GM12891 (cell line): ENCODE measurements around the gene SCP2D1.

Experiments used
- POLR2A ChIP-seq: IDR thresholded peaks from 2 replicates; pipeline ENCODE4 v1.6.1; 2011; ENCODE audit warnings: low read depth, low read length, control low read depth
- POLR2AphosphoS5 ChIP-seq: IDR thresholded peaks from 2 replicates; pipeline ENCODE4 v1.6.1; 2011; ENCODE audit warnings: low read depth, low read length, control low read depth
- SPI1 ChIP-seq: IDR thresholded peaks from 2 replicates; pipeline ENCODE4 v1.6.1; 2011; ENCODE audit warnings: low read depth, low read length, control low read depth
- TAF1 ChIP-seq: IDR thresholded peaks from 2 replicates; pipeline ENCODE4 v1.6.1; 2011; ENCODE audit warnings: low read depth, low read length, control low read depth

GRCh38 chr20:18835466-18836256 is 22.1 kb downstream of the SCP2D1 start:
- TF ChIP-seq POLR2AphosphoS5 = no peak
- no peak for TF ChIP-seq POLR2A
- no peak for TF ChIP-seq TAF1
- no peak for TF ChIP-seq SPI1
